MCF 10A (cell line): ENCODE results near the gene DLX3. TPM values are rescaled to one million over a fixed set of nuclear protein-coding genes. Genes with fewer than 3 reads are reported as not detected.

Experiments
- BruUV-seq: library from RNA; stranded (reverse); fragments of 400-500 nt; replicated peaks from 2 replicates; lab custom pipeline; 2021; lab: Mats Ljungman, UMichigan
- CTCF ChIA-PET: fragments of 300-600 bp; sonication (Branson Sonifier 250); formaldehyde crosslinking; extraction: SDS; loops from one replicate; lab custom pipeline; 2021; ENCODE audit warnings: antibody characterized with exemption, inconsistent platforms; lab: Yijun Ruan, JAX
- POLR2A ChIA-PET: fragments of 300-600, 350-650 bp; sonication (Branson Sonifier 250); formaldehyde crosslinking; extraction: SDS; loops from one replicate; lab custom pipeline; 2020; ENCODE audit warnings: antibody characterized with exemption, inconsistent platforms; lab: Yijun Ruan, JAX
- DNase-seq: peaks from one replicate; pipeline ENCODE4 v3.0.0-alpha.2; 2018; ENCODE audit not compliant: unreplicated experiment
- H3K27ac Mint-ChIP-seq: one replicate; pipeline ENCODE4 v1.8.0; 2022; ENCODE audit warnings: mild to moderate bottlenecking, low read depth, mixed read lengths; ENCODE audit not compliant: unreplicated experiment
- H3K27me3 Mint-ChIP-seq: one replicate; pipeline ENCODE4 v1.8.0; 2022; ENCODE audit warnings: mixed read lengths; ENCODE audit not compliant: insufficient read depth, unreplicated experiment
- H3K36me3 Mint-ChIP-seq: one replicate; pipeline ENCODE4 v1.8.0; 2022; ENCODE audit warnings: mild to moderate bottlenecking, moderate library complexity, mixed read lengths; ENCODE audit not compliant: insufficient read depth, unreplicated experiment
- H3K4me1 Mint-ChIP-seq: one replicate; pipeline ENCODE4 v1.8.0; 2022; ENCODE audit warnings: mixed read lengths; ENCODE audit not compliant: insufficient read depth, unreplicated experiment
- H3K4me3 Mint-ChIP-seq: one replicate; pipeline ENCODE4 v1.8.0; 2022; ENCODE audit warnings: mild to moderate bottlenecking, moderate library complexity, mixed read lengths; ENCODE audit not compliant: unreplicated experiment
- H3K9me3 Mint-ChIP-seq: one replicate; pipeline ENCODE4 v1.8.0; 2022; ENCODE audit warnings: mixed read lengths; ENCODE audit not compliant: unreplicated experiment
- intact Hi-C: fragments of 100-400 bp; cut with micrococcal nuclease; formaldehyde crosslinking; loops from 2 replicates; pipeline ENCODE4 v1.14.1; 2022
- total RNA-seq: library from RNA; stranded (reverse); gene quantifications from 2 replicates; pipeline ENCODE4 v1.2.3, GENCODE V29; 2022
- TF ChIP-seq, protein P1 (sequence below): fragments of 200-600 bp; IDR thresholded peaks from one replicate; pipeline ENCODE4 v1.8.0; 2022; ENCODE audit warnings: antibody characterized with exemption, mild to moderate bottlenecking; ENCODE audit not compliant: unreplicated experiment

Gene DLX3
- total RNA-seq, 1 experiment from 2014 or later: not detected

DNA sequence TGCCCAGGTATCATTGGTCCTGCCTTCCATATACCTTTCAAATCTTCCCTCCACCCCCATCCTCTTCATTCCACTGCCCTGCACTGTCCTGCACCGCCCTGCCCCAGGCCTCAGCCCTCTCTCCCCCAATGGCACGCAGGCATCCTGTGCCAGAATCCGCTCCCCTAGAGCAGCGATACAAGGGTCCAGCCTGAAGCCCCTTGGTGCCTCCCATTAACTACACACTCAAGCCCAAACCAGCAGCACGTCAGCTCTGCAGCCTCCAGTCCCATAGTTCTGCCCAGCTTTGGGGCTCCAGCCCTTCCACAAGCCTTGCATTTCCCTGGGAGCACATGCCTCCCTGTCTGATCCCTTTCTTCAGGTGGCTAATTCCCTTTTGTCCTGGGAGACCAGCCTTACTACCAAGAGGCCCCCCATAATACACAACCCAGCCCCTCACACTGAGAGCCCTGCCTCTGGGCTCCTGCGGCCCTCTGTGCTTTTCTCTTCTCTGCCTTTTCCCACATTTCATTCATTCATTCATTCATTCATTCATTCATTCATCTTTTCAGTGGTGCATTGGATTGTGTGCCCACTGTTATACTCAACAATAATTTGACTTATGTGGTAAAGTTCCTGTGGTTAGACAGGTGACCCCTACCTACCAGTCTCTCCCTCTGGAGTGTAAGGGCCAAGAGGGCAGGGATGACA, 26.8 kb upstream of the DLX3 start:
- intact Hi-C loops: no loop called here
- BruUV-seq: no TSS peak
- Mint-ChIP-seq H3K36me3 (no peaks in the 10 kb centered on the region), H3K4me1 (peaks cover 7% of the 10 kb centered on the region), H3K4me3 (no peak overlapping the region), H3K27ac (no peak overlapping the region), H3K9me3 (no peaks in the 10 kb centered on the region), H3K27me3 (peaks cover 11% of the 10 kb centered on the region)
- TF ChIP-seq, protein P1, sequence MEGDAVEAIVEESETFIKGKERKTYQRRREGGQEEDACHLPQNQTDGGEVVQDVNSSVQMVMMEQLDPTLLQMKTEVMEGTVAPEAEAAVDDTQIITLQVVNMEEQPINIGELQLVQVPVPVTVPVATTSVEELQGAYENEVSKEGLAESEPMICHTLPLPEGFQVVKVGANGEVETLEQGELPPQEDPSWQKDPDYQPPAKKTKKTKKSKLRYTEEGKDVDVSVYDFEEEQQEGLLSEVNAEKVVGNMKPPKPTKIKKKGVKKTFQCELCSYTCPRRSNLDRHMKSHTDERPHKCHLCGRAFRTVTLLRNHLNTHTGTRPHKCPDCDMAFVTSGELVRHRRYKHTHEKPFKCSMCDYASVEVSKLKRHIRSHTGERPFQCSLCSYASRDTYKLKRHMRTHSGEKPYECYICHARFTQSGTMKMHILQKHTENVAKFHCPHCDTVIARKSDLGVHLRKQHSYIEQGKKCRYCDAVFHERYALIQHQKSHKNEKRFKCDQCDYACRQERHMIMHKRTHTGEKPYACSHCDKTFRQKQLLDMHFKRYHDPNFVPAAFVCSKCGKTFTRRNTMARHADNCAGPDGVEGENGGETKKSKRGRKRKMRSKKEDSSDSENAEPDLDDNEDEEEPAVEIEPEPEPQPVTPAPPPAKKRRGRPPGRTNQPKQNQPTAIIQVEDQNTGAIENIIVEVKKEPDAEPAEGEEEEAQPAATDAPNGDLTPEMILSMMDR: no peak
- CTCF ChIA-PET: interaction anchor here (0.5 to 1.1 kb wide), 3 partner anchors 65 to 140 kb away, joined by 3 to 5 read pairs (median 3); no protein-coding TSS in a partner anchor
- no peak for DNase-seq
- POLR2A ChIA-PET: interaction anchor here (0.7 to 1.2 kb wide), 2 partner anchors 33 to 1751 kb away, joined by 3 to 8 read pairs; partner anchors contain the start of gene ITGA3

DNA sequence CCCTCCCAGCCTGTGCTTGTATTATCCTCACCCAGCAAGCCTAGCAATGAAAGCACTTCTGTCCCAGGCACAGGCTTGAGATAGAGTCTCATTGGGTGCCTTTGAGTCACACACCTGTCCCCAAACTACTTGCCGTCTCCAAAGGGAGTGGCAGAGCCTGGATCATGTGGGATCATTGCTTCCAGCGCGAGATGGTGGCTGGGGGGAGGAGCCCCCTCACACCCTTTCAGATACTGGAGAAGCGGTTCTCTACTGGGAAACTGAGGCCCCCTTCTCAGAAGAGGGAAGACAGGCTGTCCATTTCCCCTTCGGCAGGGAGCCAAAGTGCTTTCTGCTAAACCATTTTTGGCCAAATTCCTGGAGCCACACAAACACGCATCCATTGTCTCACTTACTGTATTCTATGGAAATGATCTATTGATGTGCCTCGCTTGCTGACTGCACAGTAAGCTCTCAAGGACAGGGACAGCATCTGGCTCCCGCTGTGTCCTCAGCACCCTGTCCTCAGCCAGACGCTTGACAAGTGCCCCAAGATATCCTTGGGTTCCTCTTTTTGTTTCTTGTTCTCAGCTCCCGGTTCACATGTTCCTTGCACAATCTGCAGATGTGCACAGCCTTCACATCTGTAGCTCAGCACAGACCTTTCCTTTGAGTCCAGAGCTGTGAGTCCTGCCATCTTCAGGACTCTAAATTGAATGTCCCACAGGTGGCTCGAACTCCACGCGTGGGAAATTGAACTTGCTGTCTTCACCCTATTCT, 26.0 kb upstream of the DLX3 start:
- H3K27ac Mint-ChIP-seq: no peak overlapping the region

DNA sequence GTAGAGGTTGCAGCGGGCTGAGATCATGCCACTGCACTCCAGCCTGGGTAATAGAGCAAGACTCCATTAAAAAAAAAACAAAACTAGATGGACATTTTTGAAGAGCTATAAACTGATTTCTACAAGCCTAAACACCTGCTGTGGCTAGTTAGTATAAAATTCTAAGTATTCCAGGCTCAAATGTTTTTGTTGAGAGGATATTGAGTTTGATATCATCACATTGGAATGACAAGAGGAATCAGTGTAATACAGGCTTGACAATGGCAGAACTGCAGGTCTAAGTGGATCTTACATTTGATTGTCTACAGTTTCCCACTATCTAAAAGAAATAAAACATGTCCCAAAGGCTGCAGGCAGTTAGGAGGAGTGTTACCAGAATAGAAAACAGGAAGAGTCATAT, 23.9 kb upstream of the DLX3 start:
- ChIA-PET POLR2A (interaction anchor here (2.0 kb wide), 1 partner anchor 36 kb away, joined by 4 read pairs; no protein-coding TSS in a partner anchor), CTCF (interaction anchor here (0.6 to 1.0 kb wide), 3 partner anchors 21 to 279 kb away, joined by 3 to 7 read pairs (median 3); no protein-coding TSS in a partner anchor)
- TF ChIP-seq, protein P1: no peak
- H3K36me3 Mint-ChIP-seq: no peaks in the 10 kb centered on the region
- intact Hi-C loops: no loop called here
- H3K4me3 Mint-ChIP-seq: no peak overlapping the region
- H3K27ac Mint-ChIP-seq: no peak overlapping the region
- no TSS peak for BruUV-seq
- no peak for DNase-seq
- H3K9me3 Mint-ChIP-seq: peaks cover 12% of the 10 kb centered on the region
- peaks cover 11% of the 10 kb centered on the region for H3K27me3 Mint-ChIP-seq
- H3K4me1 Mint-ChIP-seq: peaks cover 7% of the 10 kb centered on the region

More for the DNA sequence above, 26.0 kb upstream of the DLX3 start:
- Mint-ChIP-seq H3K4me3 (no peak overlapping the region), H3K9me3 (no peaks in the 10 kb centered on the region), H3K27me3 (peaks cover 11% of the 10 kb centered on the region), H3K36me3 (no peaks in the 10 kb centered on the region), H3K4me1 (peaks cover 7% of the 10 kb centered on the region)
- POLR2A ChIA-PET: interaction anchor here (1.2 kb wide), 1 partner anchor 35 kb away, joined by 4 read pairs; the partner anchor contains the start of gene ITGA3
- intact Hi-C loops: no loop called here
- DNase-seq: no peak
- TF ChIP-seq, protein P1: no peak
- BruUV-seq: no TSS peak
- CTCF ChIA-PET: interaction anchor here (0.5 to 1.3 kb wide), 7 partner anchors 9 to 332 kb away, joined by 3 to 5 read pairs (median 3); no protein-coding TSS in a partner anchor

DNA sequence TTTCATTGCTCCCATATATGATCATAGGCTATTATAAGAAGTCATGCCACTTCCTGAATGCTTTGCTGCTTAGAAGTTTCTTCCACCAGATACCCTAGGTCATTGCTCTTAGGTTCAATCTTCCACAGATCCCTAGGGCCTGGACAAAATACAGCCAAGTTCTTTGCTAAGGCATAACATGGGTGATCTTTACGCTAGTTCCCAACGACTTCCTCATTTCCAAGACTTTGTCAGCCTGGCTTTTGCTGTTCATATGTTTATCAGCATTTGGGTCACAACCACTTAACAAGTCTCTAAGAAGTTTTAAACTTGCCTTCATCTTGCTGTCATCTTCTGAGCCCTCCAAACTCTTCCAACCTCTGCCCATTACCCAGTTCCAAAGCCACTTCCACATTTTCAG, 20.1 kb upstream of the DLX3 start:
- Mint-ChIP-seq H3K4me3 (no peak overlapping the region), H3K27me3 (no peaks in the 10 kb centered on the region), H3K27ac (no peak overlapping the region), H3K36me3 (no peaks in the 10 kb centered on the region), H3K9me3 (peaks cover 12% of the 10 kb centered on the region), H3K4me1 (no peaks in the 10 kb centered on the region)
- TF ChIP-seq, protein P1: no peak
- intact Hi-C loops: no loop called here
- no TSS peak for BruUV-seq
- CTCF ChIA-PET: interaction anchor here (1.0 to 1.9 kb wide), 3 partner anchors 11 to 78 kb away, joined by 4 to 10 read pairs (median 6); no protein-coding TSS in a partner anchor
- DNase-seq: no peak
- POLR2A ChIA-PET: no interaction called here
